GM21529 (cell line): Measurements from ENCODE around the gene RYR2.
"Not testable (repeated sequence)": the region's sequence is repeated elsewhere in the genome, so short reads cannot be mapped to it uniquely, and the experiment has no call there.

Source experiments
- ATAC-seq: cut with Tn5 transposase; IDR thresholded peaks from one replicate; pipeline ENCODE4 v1.9.1; 2021; ENCODE audit not compliant: unreplicated experiment

The RYR2 gene

DNA sequence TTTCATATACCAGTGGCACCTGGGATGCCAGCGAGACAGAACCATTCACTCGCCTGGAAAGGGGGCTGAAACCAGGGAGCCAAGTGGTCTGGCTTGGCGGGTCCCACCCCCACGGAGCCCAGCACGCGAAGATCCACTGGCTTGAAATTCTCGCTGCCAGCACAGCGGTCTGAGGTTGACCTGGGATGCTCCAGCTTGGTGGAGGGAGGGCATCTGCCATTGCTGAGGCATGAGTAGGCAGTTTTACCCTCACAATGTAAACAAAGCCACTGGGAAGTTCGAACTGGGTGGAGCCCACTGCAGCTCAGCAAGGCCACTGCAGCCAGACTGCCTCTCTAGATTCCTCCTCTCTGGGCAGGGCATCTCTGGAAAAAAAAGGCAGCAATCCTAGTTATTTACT lies 778.6 kb downstream of the RYR2 start:
- not testable (repeated sequence) for ATAC-seq

DNA sequence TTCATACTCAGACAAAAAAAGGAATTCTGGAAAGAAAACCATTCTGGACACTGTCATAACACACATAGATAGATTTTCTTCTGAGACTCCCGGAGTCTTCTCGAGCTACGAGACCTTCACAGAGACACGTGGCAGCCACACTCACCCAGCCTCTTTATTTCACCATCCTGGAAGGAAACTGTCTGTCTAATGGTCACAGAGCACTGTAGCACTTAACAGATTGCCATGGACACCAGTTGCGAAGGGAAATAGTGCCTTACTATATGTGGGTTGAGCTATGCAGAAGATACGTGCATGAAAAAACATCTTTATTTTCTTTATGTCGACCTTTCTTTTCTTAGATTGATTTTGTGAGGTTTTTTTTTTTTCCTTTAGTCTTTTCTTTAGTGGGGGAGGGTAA lies 790.9 kb downstream of the RYR2 start:
- ATAC-seq = no peak

DNA sequence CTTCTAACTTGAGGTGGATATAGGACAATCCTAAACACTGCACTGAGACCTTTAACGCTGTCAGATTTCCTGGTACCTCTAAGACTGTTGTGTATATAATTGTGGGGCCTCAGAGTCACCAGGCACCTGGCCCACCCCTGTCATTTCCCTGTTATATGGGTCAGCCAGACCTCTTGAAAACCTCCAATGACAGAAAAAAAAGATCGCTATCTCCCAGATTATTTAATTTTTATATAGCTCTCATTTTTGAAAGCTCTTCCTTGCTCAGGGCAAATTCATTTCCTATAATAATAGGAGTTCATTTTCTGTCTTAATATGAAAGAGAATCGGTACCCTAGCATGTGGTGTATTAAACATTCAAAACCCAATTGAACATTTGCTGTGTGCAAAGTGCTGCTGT lies 792.1 kb downstream of the RYR2 start:
- no peak for ATAC-seq

DNA sequence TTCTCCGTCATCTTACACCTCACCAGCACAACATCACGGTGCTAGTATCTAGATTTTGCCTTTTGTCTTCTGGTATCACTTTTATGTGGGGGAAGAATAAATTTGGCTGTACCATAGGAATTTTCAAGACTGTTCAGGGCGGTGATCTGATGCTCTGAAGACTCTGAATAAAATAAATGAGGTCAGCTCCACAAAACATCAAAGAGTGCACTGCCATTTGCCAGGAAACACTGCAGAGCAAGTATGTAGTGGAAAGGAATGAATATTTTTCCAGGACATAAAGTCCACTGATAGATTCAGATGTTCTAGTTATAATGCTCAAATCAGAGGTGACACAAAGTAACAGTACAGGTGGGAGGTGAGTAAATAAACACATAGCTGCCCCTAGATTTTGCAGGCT lies 792.5 kb downstream of the RYR2 start:
- ATAC-seq = no peak

DNA sequence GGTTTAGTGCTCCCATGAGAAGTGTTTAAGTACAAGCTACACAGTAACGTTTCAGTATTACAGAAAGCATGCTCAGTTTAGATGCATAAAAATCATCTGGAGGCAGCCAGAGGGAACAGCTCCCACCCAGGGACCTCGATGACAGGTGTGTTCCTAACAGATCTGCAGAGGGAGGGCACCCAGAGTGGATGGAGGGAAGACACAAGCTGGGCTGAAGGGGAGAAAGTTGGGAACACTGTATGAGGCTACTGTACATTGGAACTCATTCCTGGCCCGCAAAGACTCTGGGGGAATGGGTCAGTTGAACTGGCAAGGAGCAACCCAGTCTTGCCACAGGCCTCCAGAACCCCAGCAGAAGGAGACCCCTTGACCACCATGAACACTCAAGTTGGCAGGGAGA lies 796.3 kb downstream of the RYR2 start:
- ATAC-seq = no peak

DNA sequence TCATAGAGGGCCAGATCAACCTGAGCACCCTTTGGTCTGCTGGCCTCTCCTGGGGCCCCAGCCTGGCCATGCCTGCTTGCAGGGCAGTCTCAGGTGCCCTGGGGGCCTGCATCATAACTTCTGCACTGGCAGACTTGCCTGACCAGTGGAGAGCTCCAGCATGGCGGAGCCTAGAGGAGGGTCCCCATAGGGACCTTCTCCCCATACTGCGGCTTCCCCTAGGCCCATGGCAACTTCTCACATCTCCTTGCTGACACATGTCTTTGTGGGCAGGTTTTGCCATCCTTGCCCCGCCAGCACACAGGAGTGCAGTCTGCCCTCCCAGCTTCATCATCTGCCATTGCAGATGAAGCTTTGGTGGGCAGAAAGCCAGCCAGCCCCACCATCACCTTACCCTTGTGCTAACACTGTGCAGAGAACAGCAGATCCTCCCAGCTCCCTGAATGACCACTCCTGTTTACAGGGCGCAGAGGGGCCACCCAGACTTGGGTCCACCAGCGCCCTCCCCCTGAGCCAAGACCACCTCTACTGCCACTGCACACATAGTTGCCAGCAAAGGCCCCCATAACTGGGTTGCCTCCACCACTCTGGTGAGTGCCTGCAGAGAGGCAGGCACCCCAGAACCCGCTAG lies 797.0 kb downstream of the RYR2 start:
- ATAC-seq = no peak

DNA sequence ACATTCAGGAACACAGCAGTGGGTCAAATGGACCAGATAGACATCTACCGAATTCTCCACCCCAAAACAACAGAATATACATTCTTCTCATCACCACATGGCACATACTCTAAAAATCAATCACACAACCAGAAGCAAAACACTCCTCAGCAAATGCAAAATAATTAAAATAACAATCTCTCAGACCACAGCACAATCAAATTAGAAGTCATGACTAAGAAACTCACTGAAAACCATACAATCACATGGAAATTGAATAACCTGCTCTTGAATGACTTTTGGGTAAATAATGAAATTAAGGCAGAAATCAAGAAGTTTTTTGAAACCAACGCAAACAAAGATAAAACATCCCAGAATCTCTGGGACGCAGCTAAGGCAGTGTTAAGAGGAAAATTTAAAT lies 799.5 kb downstream of the RYR2 start:
- ATAC-seq = no peak

DNA sequence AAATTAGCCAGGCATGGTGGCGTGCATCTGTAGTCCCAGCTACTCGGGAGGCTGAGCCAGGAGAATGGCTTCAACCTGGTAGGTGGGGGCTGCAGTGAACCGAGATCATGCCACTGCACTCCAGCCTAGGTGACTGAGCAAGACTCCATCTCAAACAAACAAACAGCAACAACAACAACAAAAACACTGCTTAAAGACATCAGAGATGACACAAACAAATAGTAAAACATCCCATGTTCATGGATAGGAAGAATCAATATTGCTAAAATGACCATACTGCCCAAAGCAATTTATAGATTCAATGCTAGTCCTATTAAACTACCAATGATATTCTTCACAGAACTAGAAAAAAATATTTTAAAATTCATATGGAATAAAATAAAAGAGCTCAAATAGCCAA lies 801.5 kb downstream of the RYR2 start:
- not testable (repeated sequence) for ATAC-seq

DNA sequence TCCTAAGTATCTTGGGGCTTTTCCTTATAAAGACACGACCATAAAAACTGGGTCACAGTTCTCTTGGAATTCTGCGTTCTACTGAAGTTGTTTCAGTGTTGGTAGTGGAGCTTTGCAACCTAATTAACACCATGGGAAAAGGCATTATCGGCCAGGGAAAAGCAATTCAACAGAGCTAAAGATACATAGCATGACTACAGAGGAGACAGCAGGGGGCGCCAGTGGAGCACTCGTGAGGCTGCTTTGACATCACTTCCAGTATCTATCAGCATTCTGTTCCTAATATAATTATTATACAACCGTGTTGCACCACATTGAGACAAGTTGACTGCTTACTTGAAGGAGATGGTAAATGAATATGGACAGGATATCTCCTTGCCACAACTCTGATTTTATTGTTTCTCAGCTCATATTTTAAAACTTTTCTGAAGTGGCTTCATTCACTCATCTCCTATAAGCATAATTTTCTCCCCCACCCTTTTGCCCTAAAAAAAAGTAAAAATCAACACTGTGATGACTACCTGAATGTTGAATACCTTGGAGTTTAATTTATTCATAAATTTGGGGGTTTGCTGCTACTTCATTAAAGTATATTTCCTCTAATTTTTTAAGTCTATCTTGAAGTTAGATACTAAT lies 809.3 kb downstream of the RYR2 start:
- ATAC-seq = peak; percentile 58

DNA sequence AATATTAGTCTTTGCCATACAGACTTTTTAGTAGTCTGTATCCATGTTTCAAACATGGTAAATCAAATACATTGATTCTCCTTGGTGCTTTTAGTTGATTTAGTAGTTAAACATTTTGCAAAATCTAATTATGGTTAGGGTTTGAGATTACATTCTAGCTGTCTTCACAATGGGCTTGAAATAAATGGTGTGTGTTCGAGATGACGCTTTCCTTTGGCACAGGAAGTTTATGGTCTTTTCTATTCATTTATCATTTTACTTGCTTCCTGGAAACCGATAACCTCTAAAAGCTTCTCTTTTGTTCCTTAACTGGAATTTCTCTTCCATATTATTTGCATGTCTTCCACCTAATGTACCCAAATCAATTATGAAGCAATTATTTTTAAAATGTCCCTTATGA lies 810.4 kb downstream of the RYR2 start:
- ATAC-seq = no peak

DNA sequence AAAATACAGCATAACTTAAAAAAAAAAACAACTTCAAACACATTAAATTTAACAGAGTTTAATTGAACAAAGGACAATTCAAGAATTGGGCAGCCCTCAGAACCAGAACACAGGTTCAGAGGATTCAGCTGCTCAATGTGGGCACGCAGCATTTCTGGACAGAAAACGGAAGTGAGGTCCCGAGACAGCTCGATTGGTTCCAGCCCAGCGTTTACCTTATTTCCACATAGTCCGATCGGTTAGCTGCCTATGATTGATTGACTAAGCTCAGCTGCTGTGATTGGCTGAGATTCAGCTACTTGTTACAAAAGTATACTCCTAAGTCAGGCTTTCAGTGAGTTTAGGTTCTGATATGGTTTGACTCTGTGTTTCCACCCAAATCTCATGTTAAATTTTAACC lies 815.5 kb downstream of the RYR2 start:
- no peak for ATAC-seq

DNA sequence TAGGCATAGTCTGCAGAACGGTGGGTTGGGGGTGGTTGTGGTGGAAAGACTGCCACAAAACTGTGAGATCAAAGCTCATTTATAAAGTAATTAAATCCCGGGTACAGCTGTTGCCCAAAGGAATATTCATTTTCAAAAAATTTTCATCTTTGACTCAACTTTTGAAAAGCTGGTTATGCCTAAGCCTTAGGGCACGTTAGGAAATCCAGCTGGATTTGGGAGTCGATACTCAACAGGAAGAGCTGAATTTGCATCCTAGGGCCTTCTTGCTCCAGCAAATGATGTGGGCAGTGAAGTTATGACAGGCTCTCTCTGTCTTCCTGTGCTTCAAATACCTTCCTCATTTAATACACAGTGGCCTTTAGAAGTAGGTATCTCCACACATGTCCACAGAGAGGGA lies 817.0 kb downstream of the RYR2 start:
- no peak for ATAC-seq

DNA sequence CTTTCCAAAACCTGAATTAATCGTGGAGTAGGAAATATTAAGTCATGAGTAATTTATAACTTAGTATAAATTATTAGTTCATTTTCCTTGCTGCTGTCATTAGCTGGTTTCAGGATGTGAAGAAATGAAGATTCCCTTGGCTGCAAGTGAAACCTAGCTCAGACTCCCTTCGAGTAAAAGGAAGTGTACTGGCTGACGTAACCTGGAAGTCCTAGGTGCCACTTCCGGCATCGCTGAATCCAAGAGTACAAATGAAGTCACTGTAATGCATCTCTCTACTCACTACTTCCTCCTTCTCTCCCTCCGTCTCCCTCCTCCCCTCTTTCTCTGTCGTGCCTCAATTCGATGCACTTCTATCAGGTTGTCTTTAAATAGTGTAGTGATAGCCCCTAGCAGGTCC lies 820.0 kb downstream of the RYR2 start:
- no peak for ATAC-seq

DNA sequence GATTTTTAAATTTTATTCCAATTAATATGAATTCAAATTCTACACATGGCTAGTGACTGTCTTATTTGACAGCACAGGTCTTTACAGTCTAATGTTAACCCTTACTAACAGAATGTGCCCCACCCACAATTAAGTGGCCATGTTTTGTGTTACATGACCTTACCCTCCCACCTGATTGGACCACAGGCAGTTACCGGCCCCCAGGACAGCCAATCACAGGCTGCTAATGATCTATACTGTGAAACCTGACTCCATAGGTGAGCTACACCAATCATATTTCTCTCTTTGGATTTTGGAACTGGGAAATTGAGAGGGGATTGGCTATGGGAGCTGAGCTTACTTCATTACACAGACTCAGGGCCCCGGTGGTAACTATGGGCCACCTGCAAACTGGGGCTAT lies 821.2 kb downstream of the RYR2 start:
- ATAC-seq = no peak

DNA sequence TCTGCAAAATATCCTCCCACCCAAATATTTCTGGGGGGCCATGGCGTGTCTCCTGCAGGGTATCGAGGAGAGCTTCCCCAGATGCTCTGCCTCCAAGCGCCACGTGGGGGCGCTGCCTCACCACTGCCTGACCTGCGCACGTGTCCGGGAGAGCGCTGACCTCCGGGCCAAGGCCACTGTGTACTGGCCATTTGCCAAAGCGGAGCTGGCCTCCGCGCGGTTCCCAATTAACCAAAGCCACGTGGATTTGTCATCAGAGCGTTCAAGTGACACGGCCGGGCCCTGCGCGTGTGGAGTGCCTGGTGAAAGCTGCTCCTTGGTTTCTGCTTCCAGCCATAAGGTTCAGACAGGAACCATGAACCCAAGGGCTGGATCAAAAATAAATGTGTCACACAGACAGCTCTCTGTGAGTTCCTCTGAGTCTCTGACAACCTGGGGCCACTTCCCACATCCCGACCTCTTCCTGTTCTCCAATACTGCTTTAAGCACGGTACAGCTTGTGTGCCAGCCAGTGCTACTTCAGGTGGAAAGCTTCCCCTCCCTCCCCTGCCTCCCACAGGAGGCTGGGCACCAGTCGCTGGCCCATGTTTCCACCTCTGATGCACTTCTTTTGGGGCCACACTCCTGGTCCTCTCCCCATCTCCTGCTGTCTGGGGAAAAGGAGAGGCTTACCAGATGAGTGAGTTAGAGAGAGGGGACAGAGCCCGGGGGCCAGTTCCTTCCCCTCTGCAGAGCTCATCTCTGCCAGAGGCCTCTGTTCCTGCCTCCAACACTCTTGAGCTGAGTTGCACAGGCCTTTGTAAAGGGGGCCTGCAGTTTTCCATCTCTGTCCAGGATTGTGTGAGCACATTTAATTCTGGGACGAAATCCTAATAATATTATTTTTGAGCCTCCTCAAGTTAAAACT lies 822.6 kb downstream of the RYR2 start:
- ATAC-seq = peak; percentile 84

DNA sequence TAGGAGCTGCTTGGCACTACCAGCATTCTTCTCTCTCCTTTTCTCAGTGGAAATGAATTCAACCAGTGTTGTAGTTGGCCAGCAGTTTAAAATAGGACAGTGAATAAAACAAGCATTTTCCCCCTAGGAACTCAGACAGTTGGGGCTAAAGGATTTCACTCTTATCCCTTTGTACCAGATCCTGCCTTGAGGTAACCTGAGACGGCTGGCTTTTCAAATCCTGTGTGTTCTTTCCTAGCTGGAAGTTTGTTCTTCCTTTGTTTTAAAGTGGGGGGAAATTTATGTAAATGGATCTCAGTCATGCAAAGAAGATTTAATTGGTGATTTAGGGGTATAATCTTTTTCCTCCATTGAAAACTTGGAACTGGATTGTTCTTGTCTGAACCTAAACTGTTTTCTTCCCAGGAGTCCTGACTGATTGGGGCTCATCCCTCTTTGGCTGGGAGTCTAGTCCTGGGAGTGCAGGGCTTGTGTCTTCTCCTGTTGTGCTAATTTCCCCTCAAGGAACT lies 825.5 kb downstream of the RYR2 start:
- ATAC-seq = no peak

DNA sequence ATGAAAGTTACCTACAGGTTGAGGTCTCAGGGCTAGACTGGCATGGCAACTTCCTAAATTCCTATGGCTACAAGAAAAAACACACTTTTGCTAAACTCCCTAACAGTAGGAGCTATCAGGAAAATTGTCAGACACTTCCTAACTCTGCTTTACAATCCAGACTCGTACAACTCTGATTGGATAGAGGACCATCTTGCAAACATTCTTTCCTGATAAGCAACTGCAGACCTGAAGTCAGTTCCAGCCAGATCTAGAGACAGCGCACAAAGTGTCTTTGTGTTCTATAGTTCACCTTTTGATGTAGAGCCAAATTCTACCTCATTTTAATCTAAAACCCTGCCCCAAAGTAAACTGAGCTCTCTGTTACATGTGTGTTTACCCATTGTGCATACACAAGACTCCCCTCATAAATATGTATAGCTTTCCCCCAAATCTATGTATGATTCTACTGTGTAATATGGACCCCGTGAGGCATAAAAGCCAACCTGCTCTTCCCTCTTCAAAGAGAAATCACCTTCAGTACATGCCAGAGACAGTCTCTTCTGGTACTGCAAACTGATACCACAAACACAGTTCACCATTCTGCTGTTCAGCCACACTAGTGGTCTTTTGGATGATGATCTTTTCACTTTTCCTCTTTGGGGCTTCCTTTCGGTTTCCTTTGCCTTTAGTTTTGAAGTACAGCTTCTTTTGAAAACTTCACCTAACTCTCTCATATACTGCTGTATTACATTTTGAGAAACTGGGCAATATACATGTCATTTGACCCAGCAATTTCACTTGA lies 827.0 kb downstream of the RYR2 start:
- ATAC-seq = no peak

DNA sequence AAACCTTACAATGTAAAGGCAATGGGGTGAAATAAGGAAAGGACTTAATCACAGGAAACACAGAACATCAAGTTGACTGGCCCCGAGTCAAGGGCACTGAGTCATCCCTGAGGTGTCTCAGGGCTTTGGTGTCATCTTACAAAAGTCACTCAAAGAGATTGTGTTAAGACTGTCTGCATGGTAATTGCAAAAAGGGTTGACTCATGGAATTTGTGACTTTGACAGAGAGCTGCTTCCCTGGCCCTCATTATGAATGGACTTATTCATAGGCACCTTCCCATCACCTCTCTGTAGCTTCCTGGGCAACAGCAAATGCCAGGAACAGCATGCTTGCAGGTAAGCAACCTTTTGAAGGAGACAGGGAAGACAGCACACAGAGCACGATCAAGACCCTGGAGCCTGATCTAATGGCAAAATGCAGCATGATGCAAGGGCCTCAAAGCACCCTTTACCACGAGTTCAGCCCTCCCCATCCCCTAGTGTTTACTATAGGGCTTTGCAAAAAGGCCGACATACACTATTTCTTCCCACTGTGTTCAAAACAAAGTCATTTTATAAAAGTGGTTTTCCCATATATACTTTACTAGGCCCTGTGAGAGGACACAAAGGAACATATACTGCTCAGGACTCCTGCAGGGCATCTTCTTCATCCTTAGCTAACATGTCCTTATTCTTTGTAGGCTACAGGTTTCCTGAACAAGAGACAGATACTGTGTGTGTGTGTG lies 831.7 kb downstream of the RYR2 start:
- no peak for ATAC-seq

DNA sequence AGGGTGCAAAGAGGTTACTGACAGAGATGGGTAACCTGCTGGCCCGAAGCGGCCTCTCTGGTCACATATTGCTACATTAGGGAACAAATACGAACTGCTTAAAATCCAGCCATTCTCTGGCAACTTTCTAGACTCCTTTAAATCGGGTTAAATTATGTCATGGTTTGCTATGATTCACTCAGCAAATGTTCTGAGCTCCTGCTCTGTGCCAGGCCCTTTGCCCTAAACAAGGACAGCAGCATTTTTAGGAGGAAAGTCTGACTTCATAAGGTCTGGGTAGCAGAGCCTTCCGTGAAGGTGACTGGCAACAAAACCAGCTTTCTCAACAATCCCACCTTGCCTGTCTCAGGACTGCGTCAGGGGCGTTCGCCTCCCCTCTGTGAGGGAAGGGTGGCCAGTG lies 833.3 kb downstream of the RYR2 start:
- no peak for ATAC-seq

DNA sequence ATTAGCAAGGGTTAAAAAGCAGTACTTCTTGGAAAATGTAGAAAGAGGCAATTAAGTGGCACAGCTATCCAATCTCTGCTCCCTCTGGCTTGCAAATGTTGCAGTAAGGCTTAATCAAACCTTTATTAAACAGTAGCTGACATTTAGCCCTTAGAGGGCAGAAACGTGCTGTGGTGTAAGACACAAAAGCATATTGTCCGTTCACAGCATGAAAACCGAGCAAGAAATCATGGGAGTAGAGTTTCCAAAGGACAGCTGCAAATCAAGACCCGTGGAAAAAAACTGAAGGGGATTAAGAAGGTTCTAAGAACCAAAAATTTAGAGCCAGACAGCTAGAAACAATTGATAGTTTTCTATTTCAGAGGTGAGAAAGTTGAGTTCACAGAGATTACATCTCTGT lies 835.6 kb downstream of the RYR2 start:
- ATAC-seq = no peak

DNA sequence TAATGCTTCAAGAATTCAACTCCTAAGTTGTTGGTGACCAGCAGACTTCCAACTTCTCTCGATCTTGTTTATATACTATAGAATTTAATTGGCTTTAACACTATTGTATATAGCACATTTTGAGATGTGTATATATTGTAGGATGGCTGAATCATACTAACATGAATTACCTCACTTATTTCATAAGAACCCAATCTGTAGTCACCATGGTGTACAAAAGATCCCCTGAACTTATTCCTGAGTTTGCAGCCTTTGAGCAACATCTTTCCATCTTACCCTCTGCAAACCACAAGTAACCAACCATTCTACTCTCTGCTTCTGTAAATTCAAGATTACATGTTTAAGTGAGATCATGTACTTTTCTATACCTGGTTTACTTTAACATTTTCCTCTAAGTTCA lies 836.4 kb downstream of the RYR2 start:
- no peak for ATAC-seq
